Vagina (tissue), 2 donors: ENCODE data around the gene MX2.

Experiments
- CTCF ChIP-seq, 3 experiments: fragments of 450-650 bp in 2 of 3; fragments of 200-600 bp in 1 of 3; sonication (generic) in 1 of 3; IDR thresholded peaks; one replicate each; pipeline ENCODE4 v1.5.1; 2017 to 2019; ENCODE audit warnings: antibody characterized with exemption in 3 of 3, mild to moderate bottlenecking in 2 of 3, moderate library complexity in 2 of 3
- POLR2A ChIP-seq, 2 donors: fragments of 450-650 bp; IDR thresholded peaks; one replicate each; pipeline ENCODE4 v1.6.1; 2017; ENCODE audit warnings: antibody characterized with exemption in 2 of 2, mild to moderate bottlenecking in 2 of 2, moderate library complexity in 2 of 2
- POLR2AphosphoS5 ChIP-seq, 2 donors: sonication (generic); formaldehyde crosslinking; IDR thresholded peaks; one replicate each; pipeline ENCODE4 v1.9.0; 2017; ENCODE audit warnings: antibody characterized with exemption in 2 of 2, mild to moderate bottlenecking in 2 of 2, low read depth in 1 of 2; ENCODE audit not compliant: insufficient read depth in 1 of 2

DNA sequence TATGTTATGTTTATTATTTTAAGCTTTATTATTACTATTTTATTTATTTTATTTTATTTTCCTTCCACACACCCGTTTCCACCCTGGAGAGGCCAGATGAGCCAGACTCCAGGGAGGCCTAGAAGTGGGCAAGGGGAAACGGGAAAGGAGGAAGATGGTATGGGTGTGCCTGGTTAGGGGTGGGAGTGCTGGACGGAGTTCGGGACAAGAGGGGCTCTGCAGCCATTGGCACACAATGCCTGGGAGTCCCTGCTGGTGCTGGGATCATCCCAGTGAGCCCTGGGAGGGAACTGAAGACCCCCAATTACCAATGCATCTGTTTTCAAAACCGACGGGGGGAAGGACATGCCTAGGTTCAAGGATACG, 63.7 kb downstream of the MX2 start:
- TF ChIP-seq CTCF (IDR thresholded peaks at IDR 0.05) (no peak), POLR2AphosphoS5 (IDR thresholded peaks at IDR 0.05; ENCODE audit: insufficient read depth in 1 of 2, low read depth in 1 of 2) (no peak), POLR2A (IDR thresholded peaks at IDR 0.05) (no peak)
